HG02943 (cell line): Measurements from ENCODE around the gene HSDL2.

Experiments used
- ATAC-seq: cut with Tn5 transposase; IDR thresholded peaks from one replicate; pipeline ENCODE4 v1.9.1; 2021; ENCODE audit warnings: mild to moderate bottlenecking, low read depth, moderate library complexity; ENCODE audit not compliant: unreplicated experiment

The HSDL2 gene

DNA sequence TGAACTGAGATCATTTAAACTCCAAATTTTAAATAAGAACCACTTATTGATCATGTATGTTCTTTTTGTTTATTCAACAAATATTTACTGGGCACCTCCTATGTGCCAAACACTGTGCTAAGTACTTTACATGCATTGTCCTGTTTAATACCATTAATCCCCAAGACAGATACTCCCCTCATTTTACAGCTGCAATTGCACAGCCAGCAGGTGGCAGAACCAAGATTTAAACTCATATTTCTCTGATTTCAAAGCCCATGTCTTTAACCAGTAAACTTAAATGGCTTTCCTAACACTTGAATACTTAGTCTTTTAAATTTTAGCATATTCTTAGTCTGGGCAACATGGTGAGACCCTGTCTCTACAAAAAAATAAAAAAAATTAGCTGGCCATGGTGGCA lies 63.3 kb downstream of the HSDL2 start:
- ATAC-seq, result no peak

DNA sequence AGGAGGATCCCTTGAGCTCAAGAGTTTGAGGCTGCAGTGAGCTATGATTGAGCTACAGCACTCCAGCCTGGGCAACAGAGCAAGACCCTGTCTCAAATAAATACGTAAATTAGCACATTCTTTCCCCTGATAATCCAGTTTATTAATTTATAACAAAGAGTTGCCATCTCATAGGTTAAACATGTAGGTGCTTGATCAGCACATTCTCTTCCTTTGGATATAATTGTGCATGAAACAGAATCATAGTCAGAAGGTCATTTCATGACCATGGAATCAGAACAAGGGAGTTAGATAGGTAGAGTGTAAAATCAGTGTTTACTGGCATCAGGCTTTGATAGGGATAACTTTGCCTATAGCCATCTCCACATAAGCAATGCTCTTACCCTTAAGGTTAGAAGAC lies 63.7 kb downstream of the HSDL2 start:
- ATAC-seq, result no peak

GRCh38 chr9:112445196-112445595 lies 65.3 kb downstream of the HSDL2 start:
- ATAC-seq, result no peak

- ATAC-seq, result no peak
Measured at GRCh38 chr9:112446080-112446479, 66.2 kb downstream of the HSDL2 start.

GRCh38 chr9:112446526-112446925 lies 66.6 kb downstream of the HSDL2 start:
- ATAC-seq, result no peak

DNA sequence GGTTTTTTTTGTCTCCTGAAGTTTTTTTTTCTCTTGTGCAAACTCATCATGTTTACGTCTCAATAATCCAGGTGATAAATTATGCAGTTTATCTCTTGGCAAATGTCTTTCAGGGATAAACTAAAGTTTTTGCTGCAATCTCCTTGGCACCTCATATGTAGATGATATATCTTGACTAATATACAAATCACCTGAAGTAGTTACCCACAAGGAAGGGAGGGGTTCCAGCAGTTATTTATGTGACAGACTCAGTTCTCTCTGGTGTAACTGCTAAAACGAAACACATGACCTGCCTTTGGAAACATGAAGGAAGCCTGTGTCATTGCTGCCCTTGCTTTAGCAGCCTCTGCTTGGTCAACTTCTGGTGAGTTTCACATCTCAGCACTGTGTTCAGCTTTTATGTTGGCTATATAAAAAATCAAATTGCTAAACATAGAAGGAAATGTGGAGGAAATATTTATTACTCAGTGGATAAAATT lies 67.4 kb downstream of the HSDL2 start:
- no peak for ATAC-seq

DNA sequence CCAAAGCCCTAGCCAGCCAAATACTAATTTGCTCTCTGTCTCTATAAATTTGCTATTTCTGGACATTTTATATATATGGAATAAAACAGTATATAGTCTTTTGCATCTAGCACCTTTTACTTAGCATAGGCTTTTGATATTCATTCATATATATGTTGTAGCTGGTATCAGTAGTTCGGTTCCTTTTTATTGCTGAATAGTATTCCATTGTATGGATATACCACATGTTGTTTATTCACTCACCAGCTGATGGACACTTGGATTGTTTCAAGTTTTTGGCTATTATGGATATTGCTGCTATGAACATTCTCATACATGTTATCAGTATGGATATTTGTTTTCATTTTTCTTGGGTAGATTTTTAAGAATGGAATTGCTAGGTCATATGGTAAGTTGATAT lies 82.9 kb downstream of the HSDL2 start:
- ATAC-seq, result no peak

DNA sequence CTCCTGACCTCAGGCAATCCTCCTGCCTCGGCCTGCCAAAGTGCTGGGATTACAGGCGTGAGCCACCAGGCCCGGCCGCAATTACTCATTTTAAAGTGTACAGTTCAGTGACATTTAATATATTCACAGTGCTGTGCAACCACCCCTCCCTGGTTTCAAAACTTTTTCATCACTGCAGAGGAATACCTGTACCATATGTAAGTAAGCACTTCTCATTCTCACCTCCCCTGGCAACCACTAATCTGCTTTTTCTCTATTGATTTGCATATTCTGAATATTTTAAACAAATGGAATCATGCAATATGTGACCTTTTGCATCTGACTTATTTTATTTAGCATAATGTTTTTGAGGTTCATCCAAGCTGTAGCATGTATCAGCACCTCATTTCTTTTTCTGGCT lies 85.4 kb downstream of the HSDL2 start:
- ATAC-seq, result no peak

- no peak for ATAC-seq
Measured at GRCh38 chr9:112472996-112473395, 93.1 kb downstream of the HSDL2 start.

- ATAC-seq, result no peak
Measured at GRCh38 chr9:112473986-112474385, 94.1 kb downstream of the HSDL2 start.

GRCh38 chr9:112475318-112475717 lies 95.4 kb downstream of the HSDL2 start:
- no peak for ATAC-seq

- ATAC-seq, result no peak
Measured at GRCh38 chr9:112477330-112477729, 97.4 kb downstream of the HSDL2 start.

DNA sequence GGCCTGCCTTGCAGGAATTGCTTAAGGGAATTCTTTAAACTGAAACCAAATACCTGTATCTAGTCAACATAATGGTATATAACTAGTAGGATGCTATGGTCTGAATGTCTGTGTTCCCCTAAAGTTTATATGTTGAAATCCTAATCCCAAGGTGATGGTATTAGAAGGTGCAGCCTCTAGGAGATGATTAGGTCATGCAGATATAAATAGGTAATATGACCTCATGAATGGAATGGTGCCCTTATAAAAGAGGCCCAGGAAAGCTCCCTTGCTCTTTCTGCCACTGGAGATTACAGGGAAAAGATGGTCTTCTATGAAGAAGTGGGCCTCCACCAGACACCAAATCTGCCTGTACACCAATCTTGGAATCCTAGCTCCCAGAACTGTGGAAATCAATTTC lies 99.3 kb downstream of the HSDL2 start:
- no peak for ATAC-seq

- no peak for ATAC-seq
Measured at GRCh38 chr9:112484607-112485006, 104.7 kb downstream of the HSDL2 start.

DNA sequence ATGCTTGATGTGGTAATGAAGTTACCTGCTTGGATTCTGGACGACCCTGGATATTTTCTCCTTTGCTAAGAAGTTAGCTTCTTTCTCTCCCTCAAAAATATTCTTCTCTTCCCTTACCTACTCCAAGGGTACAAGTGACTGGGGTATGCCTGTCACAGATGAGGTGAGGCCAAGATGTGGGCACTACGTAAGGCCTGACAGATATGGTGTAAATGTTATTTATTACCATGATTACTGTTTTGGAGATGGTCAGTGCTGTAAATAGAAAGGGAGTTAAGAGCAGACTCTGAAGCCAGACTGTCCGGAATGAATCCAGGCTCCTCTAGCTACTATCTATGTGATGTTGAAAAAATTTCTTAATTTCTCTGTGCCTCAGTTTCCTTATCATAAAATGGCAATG lies 105.7 kb downstream of the HSDL2 start:
- no peak for ATAC-seq

DNA sequence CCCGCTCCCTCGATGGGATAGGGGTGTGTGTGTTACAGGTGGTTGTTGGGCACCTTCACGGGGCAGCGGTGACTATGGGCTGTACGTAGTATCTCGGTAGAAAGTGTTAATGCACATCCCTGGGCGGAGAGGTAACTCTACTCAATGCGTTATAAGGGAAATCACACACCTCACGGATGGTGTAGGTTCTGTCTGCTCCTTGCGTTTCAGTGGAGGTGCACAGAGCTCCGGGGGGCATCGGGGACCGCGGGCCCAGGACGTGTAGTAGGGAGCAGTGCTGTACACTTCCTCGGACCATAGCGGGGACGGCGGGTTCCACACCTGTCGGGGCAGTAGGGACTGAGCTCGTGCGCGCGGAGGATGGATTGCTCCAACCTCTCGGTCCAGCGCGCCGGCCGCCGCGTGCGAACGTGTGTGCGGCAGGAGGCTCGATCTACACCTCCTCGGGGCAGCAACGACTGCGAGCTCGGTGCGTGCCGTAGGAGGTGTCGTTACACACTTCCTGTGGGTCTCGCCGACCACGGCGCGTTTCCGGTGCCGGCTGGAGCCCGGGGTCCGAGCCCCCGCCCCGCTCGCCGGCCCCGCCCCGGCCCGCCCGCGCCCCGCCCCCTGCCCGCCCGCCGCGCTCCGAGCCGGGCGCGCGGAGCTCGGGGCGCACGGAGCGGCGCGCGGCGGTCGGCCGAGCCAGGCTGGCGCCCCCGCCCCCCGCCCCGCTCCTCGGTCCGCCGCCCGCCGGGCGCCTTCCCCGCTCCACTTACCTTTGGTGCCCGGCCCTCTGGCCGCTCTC lies 106.5 kb downstream of the HSDL2 start, which contains the start of gene KIAA1958:
Gene KIAA1958, plus strand, starts transcription at position 607 of the 787 bp plus-strand sequence. CDS start 87,254 bp downstream, outside the sequence.
- peak; percentile 87 for ATAC-seq

DNA sequence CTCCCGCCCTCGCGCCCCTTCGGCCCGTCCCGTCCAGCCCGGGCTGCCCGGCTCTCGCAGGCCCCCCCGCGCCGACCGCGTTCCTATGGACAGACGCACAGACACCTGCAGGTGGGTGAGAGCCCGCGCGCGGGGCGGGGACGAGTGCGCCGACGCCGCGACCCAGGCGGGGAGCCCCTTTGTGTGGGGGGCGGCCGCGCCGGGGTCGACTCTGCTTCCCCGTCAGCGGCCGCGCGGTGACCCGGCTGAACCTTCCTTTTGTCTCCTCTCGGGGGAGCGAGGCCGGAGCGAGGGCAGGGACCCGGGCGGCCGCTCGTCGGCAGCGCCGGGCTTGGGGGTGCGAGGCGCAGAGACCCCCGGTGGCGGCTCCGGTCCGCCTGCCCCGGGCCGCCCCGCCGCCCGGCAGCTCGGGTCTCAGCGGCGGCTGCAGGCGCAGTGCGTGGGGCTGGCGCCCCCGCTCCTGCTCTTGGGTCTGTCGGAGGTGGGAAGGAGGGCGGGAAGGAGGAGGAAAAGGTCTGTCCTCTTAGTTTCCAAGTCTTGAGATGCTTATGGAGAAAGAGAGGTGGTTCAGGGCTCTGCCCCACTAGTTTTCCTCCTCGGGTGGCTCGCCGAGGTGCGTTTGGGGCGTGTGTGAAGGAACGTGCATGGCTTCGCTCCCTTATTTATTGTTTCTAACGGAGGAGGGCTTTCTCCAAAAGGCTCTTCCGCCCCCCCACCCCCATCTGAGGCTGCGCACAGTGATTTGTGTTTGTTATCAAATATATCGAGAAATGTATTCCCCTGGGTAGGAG lies 107.3 kb downstream of the HSDL2 start:
- ATAC-seq, result peak; percentile 58

DNA sequence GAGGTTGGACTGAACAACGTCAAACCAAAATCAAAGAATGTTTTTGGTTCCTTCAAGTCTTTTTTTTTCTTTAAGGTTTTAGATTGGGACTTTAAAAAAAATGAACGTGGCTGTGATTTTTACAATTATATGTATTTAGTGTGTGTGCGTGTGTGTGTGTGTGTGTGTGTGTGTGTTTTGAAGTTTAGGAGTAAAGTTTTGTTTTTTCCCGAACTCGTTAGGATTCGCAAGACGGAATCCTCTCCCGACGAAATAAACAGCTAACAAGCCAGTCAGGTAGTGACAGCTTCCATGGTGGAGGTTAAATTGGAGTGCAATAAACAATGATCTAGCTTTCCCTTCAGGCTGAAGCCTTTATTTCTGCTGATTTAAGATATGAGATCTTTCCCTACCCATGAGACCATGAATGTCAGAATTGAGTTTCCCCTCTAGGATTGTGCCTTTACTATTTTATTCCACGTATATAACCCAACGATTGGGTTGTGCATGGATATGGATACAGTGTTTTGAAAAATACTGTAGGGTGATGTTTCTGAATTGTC lies 108.0 kb downstream of the HSDL2 start:
- ATAC-seq, result no peak

DNA sequence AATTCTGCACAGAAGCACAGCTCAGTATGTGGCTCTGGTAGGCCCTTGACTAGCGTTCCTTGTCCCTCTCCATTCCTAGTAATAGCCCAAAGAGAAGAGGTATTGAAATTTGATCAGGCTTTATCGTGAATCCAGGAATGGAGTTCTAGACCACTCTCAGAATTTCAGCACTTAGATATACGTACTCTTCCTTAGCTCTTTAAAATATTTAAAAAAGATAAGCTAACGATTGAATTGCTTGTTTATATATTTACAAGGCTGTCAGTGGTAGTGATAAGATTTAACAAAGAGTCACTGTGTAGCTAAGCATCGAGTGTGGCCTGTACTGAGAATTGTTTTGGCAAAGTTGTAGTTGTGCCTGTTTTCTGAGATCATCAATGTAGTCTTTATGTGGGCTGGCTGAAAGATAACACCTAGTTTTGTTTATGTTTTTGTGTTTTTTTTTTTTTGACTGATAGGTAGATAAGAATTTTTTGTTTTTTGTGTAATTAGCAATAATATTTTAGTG lies 109.2 kb downstream of the HSDL2 start:
- no peak for ATAC-seq

DNA sequence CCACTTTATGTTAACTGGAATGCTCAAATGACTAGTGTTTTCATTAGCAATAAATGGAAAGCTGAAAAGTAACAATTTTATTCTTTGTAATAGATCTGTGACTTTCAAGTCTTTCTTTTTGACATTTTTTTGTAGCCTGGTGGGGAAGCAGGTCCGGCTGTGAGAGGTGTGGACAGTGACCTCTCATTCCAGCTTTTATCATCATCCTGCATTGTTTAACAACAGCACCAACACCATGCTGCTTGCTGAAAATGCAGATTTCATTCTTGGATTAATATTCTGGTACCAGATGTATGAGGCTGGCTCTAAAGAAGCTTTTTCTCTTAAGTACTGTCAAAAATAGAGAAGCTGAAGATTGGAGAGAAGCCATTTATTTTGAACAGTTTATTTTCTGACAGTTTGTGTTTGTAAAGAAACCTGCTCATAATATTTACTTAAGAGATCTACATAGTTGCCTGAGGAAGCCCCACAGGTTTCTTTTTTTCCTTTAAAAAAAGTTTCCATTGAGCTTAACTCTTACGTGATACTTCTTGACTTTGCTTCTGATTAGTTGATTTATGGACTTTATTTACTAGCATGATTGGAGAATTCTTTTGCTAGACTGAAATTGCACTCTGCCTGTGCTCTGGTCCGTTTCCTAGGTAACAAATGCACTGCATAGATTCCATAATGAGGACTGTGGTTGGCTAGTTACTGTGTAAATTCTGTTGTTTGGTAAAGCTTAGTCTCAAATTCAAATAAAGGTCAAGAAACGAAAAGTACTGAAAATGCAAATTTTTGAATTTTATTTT lies 110.2 kb downstream of the HSDL2 start:
- ATAC-seq, result no peak
